NCI-H69 (cell line): ENCODE measurements around the gene IL6ST.
"Not testable (repeated sequence)": the region's sequence is repeated elsewhere in the genome, so short reads cannot be mapped to it uniquely, and the experiment has no call there.

Experiments
- DNase-seq: peaks from one replicate; lab custom pipeline; 2025; lab: John Stamatoyannopoulos, UW

IL6ST gene

GRCh38 chr5:55994495-55994997 lies at the start of gene IL6ST:
Gene IL6ST, minus strand, starts transcription at chr5:55994963. Its CDS starts 18,685 bp downstream, at chr5:55976278.
- no peak for DNase-seq

GRCh38 chr5:56039985-56040384 lies 45.2 kb upstream of the IL6ST start:
- DNase-seq = no peak

DNA sequence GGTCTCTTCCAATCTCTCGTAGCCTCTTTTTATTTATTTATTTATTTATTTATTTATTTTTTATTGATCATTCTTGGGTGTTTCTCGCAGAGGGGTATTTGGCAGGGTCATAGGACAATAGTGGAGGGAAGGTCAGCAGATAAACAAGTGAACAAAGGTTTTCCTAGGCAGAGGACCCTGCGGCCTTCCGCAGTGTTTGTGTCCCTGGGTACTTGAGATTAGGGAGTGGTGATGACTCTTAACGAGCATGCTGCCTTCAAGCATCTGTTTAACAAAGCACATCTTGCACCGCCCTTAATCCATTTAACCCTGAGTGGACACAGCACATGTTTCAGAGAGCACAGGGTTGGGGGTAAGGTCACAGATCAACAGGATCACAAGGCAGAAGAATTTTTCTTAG lies 43.4 kb upstream of the IL6ST start:
- DNase-seq = not testable (repeated sequence)

DNA sequence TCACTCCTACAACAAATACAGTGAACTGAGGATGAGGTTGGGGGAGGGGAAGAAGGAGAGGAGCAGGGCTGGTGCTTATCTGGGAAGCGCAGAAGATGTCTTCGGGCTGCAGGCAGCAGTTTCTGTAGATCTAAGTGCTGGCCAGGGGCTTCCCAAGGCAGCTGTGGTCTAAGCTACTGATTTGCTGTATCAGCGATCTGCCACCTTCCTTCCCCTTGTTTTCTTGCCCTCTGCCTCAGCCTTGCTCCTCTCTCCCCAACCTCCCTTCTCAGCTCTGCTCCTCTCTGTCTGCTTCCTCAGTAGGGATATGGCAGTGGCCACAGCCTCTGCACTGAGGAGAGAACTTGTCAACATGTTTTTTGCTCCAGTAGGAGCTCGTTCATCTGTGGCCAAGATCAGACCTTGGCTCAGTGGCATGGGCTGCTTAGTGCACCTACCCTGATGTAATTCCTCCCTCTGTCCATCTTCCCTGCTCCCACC lies 42.8 kb upstream of the IL6ST start:
- no peak for DNase-seq

- DNase-seq = not testable (repeated sequence)
Measured at GRCh38 chr5:56035394-56035793, 40.6 kb upstream of the IL6ST start.

DNA sequence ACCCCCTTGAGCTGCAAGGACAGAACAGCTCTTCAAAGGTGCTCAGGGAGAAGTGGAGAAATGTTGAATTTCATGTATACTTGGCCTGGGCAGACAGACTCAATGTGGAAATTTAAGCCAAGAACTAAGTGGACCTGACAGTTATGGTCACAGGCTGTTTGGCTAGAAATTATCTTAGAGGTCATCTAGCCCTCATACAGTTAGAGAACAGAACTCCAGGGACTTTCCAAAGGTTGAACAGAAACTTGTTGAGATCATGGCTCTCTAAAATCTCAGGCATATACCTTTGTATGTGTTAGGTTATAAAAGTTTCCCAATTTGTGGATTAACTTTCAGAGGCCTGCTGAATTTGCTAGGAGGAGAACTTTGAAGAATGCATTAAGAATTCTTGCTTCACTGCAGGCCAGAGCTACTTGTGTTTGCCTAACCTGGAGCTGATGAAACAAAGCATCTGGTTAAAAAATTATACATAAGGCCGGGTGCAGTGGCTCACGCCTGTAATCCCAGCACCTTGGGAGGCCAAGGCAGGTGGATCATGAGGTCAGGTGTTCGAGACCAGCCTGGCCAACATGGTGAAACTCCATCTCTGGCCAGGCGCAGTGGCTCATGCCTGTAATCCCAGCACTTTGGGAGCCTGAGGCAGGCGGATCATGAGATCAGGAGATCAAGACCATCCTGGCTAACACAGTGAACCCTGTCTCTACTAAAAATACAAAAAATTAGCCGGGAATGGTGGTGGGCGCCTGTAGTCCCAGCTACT lies 35.3 kb upstream of the IL6ST start:
- not testable (repeated sequence) for DNase-seq

DNA sequence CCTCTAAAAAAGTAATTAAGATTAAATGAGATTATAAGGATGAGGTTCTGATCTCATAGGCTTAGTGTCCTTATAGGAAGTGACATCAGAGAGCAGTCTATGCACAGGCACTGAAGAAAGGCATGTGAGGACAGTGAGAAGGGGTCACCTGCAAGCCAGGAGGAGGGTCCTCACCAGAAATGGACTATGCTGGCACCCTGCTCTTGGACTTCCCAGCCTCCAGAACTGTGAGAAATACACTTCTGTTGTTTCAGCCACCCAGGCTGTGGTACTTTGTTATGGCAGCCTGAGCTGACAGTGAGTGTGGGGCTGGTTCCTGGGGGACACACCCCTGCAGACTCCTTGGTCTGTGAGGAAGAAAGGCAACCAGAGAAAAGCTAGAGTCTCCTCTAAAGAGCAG lies 34.7 kb upstream of the IL6ST start:
- DNase-seq = no peak

DNA sequence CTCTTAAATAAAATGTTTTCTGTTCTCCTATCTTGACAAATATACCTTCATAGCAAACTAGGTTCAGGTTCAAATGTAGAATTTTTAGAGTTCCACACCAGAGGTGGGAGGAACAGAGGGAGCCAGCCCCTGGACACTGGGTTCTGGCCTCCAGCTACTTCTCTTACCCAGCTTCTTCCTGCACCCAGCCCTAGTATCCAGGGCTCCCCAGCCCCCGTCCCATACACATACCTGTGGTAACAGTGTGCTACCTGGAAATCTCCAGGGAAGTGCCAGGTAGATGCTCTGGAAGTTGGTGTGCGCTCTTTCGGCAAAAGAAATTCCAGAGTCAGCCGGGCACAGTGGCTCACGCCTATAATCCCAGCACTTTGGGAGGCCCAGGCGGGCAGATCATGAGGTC lies 33.9 kb upstream of the IL6ST start:
- no peak for DNase-seq

- no peak for DNase-seq
Measured at GRCh38 chr5:56026863-56027300, 32.1 kb upstream of the IL6ST start.

DNA sequence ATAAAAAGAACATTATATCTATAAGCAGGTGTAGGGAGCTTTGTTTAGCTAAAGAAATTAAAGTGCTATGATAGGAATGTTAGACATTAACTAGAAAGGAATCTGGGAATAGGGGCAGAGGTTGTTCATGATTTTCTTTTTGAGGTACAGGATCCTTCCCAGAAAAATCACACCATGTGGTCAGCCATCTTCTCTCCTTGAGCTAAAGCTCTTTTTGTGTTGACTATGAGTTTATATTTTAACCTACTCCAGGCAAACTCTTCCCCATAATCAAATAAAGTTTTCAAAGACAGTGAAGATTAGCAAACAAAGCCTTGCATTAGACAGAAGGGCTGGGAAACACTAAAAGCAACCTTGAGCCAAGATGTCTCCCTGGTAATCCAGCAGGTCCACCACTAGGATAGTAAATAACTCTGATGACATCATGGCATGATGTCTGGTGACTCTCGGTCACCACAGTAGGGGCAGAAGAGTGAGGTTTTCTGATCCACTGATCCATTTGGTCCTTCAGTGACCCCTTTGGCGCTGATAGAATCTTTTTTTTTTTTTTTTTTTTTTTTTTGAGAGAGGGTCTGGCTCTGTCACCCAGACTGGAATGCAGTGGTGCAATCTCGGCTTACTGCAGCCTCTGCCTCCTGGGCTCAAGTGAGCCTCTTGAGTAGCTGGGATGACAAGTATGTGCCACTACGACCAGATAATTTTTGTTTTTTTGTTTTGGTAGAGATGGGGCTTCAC lies 30.6 kb upstream of the IL6ST start:
- DNase-seq = no peak

DNA sequence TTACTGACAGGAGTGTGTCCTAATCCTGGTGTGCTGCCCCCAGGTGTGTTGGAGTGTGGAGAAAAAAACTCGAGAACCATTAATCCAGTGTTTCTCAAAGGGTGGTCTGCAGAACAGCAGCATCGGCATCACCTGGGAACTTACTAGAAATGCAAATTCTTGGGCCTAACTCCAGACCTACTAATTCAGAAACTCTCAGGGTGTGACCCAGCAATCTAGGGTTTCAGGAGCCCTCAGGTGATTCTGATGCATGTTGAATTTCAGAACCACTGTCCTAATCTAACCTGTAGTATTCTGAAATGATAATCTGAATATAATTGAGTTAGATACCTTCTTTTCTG lies 30.0 kb upstream of the IL6ST start:
- DNase-seq = no peak

DNA sequence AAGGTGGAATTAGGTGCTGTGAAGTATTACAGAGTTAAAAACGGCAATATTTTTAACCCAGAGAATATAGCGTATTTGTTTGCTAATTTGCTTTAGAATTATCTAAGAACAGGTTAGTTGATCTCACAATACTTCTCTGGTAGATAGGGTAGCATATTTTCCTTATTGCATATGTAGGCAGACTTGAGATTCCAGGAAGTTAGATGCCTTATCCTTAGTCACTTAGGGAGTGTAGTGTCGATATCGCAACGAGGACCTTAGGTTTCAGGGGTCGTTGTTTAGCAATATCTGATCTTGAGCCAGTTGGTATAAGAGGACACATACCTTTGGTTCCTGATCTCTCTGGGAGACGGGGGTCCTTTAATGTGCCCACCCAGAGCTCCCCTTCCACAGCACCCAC lies 28.5 kb upstream of the IL6ST start:
- DNase-seq = no peak

DNA sequence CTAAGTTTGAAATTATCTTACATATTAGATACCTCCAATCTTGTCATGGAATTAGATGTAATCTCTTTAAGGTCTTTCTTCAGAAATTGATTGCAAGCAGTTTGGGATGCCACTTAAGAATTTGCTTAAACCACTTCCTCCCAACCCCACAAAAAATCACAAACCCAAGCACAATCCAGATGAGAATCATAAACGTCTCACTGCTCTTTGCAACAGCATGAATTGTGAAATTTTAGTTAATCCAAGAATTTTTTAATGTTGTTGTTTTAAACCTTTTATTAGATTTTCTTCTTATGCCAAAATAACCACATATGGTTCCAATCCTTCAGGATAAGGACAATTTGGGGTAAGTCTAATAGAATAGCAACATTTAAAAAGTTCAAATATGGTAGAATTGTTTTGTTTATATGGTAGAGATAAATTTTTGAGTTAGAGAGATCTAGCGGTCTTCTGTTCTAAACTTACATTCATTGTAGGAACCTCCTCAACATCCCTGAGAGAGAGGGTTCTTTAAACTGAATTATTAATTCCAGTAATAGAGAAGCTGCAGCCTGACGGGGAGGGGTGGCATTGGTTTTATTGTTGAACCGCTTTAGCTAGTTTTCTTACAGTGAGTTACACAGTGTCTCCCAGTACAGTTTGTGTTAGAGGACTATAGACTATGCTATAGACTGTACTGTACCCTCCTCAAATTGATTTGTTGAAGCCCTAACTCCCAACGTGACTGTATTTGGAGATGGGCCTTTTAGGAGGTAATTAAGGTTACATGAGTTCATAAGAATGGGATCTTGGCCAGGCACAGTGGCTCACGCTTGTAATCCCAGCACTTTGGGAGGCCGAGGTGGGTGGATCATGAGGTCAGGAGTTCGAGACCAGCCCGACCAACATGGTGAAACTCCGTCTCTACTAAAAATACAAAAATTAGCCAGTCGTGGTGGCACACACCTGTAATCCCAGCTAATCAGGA lies 24.8 kb upstream of the IL6ST start:
- no peak for DNase-seq

DNA sequence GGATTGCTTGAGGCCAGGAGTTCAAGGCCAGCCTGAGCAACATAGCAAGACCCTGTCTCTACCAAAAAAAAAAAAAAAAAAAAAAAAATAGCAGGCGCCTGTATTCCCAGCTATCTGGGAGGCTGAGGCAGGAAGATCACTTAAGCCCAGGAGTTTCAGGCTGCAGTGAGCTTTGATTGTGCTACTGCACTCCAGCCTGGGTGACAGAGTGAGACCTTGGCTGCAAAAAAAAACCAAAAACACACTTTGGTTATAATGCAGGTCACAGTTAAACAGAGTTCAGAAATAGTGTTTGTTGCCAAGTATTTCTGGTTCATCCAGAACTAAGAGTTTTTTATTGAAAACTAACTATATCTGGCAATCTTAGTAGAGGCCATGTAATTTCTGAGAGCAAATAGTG lies 24.1 kb upstream of the IL6ST start:
- DNase-seq = no peak

DNA sequence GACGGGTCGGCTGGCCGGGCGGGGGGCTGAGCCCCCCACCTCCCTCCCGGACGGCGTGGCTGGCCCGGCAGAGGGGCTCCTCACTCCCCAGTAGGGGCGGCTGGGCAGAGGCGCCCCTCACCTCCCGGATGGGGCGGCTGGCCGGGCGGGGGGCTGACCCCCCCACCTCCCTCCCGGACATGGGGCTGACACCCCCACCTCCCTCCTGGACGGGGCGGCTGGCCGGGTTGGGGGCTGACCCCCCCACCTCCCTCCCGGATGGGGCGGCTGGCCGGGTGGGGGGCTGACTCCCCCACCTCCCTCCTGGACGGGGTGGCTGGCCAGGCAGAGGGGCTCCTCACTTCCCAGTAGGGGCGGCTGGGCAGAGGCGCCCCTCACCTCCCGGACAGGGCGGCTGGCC lies 19.9 kb upstream of the IL6ST start:
- DNase-seq = not testable (repeated sequence)

- DNase-seq = not testable (repeated sequence)
Measured at GRCh38 chr5:56013939-56014338, 19.2 kb upstream of the IL6ST start.

- DNase-seq = no peak
Measured at GRCh38 chr5:56012281-56012963, 17.7 kb upstream of the IL6ST start.

DNA sequence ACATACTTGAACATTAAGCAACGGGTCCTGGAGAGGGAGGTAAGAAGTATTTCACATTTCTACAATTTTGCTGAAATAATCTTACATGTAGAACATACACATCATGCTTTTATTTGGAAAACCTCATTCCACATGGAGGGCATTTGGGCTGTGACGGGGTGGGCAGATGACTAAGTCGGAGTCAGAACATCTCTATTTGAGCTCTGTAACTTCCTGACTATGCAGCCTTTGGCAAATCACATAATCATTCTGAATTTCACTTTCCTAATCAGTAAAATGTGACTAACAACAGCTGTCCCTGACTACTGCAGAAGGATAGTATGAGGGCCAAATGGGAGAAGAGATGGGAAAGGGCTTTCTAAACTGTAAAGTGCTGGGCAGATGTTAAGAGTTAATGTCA lies 17.1 kb upstream of the IL6ST start:
- DNase-seq = no peak

DNA sequence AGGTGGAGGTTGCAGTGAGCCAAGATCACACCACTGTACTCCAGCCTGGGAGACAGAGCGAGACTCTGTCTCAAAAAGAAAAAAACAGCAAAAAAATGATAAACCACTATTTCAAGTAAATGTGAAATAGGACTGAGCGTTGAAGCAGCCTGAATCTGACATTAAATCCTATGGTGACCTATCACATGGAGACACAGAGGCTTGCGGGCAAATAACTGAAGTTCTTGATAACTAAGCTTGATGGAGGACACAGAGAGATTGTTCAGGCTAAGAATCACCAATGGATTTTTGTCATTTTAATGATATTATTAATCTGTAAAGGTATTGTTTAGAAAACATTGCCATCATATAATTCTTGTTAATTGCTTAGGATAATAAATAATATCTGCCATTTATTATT lies 15.7 kb upstream of the IL6ST start:
- no peak for DNase-seq

DNA sequence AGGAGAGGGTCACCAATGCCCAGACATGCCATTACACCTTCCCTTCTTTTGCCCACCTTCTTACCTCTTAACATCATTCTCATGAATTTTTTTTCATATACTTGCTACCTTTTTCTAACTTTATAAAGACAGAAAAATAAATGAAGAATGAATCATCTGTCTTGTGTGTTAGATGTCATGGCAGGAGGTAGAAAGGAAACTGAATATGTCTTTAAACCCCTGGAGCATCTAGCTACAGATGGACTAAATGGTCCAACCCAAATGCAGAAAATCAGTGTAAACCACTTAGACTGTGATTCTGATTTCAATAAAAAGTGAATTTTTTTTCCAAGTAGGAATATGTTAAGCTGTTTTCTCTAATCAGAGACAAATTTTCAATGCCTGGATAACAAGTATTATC lies 11.8 kb upstream of the IL6ST start:
- no peak for DNase-seq

DNA sequence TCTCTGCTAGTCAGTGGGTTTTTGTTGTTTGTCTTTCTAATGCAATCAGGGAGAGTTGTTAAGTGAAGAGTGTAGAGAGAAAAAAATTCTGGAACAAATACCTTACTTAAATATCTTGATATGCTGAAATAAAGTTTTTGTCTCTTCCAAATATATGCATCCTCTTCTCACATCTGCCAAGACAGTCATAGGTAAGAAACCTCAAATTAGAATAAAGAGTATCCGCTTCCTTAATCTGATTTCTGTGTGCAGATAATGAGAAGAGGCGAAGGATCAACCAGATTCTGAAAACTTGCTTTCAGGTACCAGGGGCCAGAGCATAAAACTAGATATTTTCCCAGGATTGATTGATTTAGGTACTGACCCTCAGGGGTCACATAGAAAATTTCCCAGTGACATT lies 11.3 kb upstream of the IL6ST start:
- no peak for DNase-seq

DNA sequence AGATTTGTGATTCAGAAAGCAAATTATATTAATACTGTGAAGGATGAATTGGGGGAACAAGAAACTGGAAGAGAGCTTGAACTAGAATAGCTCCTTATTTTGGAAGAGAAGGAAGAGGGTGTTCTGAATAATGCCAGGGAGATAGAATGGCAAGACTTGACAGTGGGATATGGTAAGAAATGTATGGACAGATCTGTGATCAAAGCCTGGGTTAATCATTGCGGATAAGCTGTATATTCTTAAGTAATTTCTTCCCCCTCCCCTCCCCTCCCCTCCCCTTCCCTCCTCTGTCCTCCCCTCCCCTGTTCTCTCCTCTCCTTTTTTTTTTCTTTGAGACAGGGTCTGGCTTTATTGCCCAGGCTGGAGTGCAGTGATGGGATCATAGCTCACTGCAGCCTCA lies 10.1 kb upstream of the IL6ST start:
- DNase-seq = no peak
